RWPE2 (cell line): ENCODE data around the gene ADAM8.

Source experiments
- ATAC-seq: fragments of 200-7000 bp; cut with Tn5 transposase; 3 replicates; pipeline ENCODE4 v1.9.1; 2021; ENCODE audit warnings: low read depth
- DNase-seq: peaks from one replicate; pipeline ENCODE4 v3.0.0-alpha.2; 2020; ENCODE audit warnings: low spot score
- H3K27ac ChIP-seq: fragments of 450-650 bp; 2 replicates; pipeline ENCODE4 v1.5.1; 2017; ENCODE audit warnings: mild to moderate bottlenecking; ENCODE audit not compliant: poor library complexity, severe bottlenecking
- H3K27me3 ChIP-seq: fragments of 250-450 bp; sonication (Bioruptor Pico); 2 replicates; pipeline ENCODE4 v1.5.1; 2021; ENCODE audit warnings: mild to moderate bottlenecking, moderate library complexity; ENCODE audit not compliant: insufficient read depth, poor library complexity, severe bottlenecking
- H3K36me3 ChIP-seq: fragments of 250-450 bp; sonication (Bioruptor Pico); 2 replicates; pipeline ENCODE4 v1.5.1; 2020; ENCODE audit warnings: low read depth, mild to moderate bottlenecking, moderate library complexity
- H3K4me1 ChIP-seq: fragments of 250-450 bp; sonication (Bioruptor Pico); 2 replicates; pipeline ENCODE4 v1.5.1; 2021; ENCODE audit warnings: mild to moderate bottlenecking, moderate library complexity; ENCODE audit not compliant: insufficient read depth, poor library complexity, severe bottlenecking
- H3K4me3 ChIP-seq: fragments of 250-450 bp; sonication (Bioruptor Pico); 2 replicates; pipeline ENCODE4 v1.5.1; 2021; ENCODE audit warnings: mild to moderate bottlenecking, moderate library complexity; ENCODE audit not compliant: severe bottlenecking
- H3K9me3 ChIP-seq: fragments of 250-450 bp; sonication (Bioruptor Pico); 2 replicates; pipeline ENCODE4 v1.5.1; 2021; ENCODE audit warnings: mild to moderate bottlenecking, moderate library complexity; ENCODE audit not compliant: severe bottlenecking
- TF ChIP-seq, protein P1 (sequence below): fragments of 450-650 bp; IDR thresholded peaks from one replicate; pipeline ENCODE4 v1.5.1; 2017; ENCODE audit warnings: mild to moderate bottlenecking, moderate library complexity; ENCODE audit not compliant: poor library complexity, severe bottlenecking

Gene ADAM8

DNA sequence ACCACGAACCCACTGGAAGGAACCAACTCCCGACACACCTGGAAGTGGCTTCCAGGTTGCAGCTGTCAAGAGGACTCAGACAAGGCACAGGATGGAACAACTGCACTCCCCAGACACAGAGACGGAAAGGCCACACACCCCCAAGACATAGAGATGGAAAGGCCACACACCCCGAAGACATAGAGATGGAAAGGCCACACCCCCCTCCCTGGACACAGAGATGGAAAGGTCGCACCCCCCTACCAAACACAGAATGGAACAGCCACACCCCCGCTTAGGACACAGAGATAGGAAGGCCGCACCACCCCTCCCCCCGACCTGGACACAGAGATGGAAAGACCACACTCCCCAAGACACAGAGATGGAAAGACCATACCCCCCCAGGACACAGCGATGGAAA is 39.6 kb upstream of the ADAM8 start:
- Histone ChIP-seq H3K9me3 (no peaks in the 10 kb centered on the region), H3K27me3 (no peaks in the 10 kb centered on the region), H3K27ac (no peak overlapping the region), H3K36me3 (peaks cover 4% of the 10 kb centered on the region; the same call in 1 of the 2 replicates), H3K4me1 (no peaks in the 10 kb centered on the region), H3K4me3 (no peak overlapping the region)
- TF ChIP-seq, protein P1, sequence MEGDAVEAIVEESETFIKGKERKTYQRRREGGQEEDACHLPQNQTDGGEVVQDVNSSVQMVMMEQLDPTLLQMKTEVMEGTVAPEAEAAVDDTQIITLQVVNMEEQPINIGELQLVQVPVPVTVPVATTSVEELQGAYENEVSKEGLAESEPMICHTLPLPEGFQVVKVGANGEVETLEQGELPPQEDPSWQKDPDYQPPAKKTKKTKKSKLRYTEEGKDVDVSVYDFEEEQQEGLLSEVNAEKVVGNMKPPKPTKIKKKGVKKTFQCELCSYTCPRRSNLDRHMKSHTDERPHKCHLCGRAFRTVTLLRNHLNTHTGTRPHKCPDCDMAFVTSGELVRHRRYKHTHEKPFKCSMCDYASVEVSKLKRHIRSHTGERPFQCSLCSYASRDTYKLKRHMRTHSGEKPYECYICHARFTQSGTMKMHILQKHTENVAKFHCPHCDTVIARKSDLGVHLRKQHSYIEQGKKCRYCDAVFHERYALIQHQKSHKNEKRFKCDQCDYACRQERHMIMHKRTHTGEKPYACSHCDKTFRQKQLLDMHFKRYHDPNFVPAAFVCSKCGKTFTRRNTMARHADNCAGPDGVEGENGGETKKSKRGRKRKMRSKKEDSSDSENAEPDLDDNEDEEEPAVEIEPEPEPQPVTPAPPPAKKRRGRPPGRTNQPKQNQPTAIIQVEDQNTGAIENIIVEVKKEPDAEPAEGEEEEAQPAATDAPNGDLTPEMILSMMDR, result no peak
- ATAC-seq (no peak), DNase-seq (no peak)

DNA sequence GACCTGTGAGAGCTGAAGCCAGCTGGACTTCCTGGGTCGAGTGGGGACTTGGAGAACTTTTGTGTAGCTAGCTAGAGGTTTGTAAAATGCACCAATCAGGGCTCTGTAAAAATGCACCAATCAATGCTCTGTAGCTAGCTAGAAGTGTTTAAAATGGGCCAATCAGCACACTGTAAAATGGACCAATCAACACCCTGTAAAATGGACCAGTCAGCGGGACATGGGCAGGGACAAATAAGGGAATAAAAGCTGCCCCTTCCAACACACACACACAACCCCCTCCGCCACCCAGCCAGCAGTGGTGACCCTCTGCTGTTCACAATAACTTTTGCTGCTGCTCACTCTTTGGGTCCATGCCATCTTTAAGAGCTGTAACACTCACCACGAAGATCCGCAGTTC is 39.2 kb upstream of the ADAM8 start:
- ATAC-seq (peak; percentile 38; the same call in 2 of the 3 replicates), DNase-seq (no peak)
- no peak overlapping the region for H3K4me3 ChIP-seq
- no peaks in the 10 kb centered on the region for H3K4me1 ChIP-seq
- H3K27me3 ChIP-seq, result no peaks in the 10 kb centered on the region
- TF ChIP-seq, protein P1, result no peak
- no peak overlapping the region for H3K27ac ChIP-seq
- no peaks in the 10 kb centered on the region for H3K9me3 ChIP-seq
- H3K36me3 ChIP-seq, result peaks cover 8% of the 10 kb centered on the region; the same call in 1 of the 2 replicates

DNA sequence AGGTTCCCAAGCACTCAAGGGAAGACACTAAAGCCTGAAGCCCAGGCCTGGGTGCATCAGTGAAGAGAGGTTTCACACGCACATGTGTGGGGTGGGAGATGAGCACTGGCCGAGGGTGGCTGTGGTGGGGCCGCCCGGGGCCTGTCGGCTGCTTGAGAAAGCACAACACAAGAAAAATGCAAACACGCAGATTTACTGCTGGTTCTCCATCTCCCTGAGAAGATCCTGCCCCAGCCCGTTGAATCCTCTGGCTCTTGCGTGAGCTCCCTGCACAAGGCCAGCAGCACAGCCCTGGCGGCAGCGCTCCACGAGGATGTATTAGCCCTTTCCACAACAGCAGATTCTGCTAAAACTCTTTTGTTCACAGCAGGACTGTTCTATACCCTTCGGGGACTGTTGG is 38.2 kb upstream of the ADAM8 start:
- Histone ChIP-seq H3K27ac (no peak overlapping the region), H3K36me3 (peaks cover 10% of the 10 kb centered on the region; the same call in 1 of the 2 replicates), H3K9me3 (no peaks in the 10 kb centered on the region), H3K4me1 (no peaks in the 10 kb centered on the region), H3K27me3 (no peaks in the 10 kb centered on the region), H3K4me3 (no peak overlapping the region)
- TF ChIP-seq, protein P1, result no peak
- no peak for ATAC-seq
- no peak for DNase-seq

DNA sequence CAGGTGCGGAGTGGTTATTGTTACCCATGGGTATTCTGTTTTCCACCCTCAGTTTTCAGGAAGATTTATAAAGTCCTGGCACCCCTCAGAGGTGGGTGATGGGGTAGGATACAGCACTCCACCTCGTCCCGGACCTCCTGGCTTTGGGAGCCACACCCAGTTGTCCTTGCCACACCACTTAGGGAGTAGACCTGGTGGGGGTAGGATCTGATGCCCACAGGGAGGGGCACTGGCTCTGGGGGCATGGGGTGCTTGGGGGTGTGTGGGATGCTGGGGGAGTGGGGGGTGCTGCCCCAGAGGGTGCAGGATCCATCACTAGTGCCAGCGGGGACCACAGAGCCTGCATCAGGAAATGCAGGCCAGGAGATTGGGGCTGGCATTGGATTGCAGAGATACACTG is 36.5 kb upstream of the ADAM8 start:
- no peaks in the 10 kb centered on the region for H3K9me3 ChIP-seq

DNA sequence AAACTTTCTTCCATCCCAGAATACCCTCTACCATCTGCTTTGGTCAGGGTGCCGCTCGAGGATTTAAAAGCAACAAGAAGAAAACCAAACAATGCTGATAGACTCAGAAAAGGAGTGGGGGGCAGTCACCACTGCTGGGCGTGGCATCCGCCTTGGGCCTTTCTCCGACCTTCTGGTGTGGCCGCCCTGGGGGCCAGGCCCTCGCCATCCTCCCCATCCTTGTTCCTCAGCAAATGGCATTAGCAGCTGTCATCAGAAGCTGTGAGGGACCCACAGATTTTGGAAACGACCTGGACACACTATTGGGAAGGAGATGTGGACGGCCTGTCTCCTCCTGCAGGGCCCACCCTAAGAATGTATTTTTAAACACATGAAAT is 36.1 kb upstream of the ADAM8 start:
- ATAC-seq (no peak), DNase-seq (peak; percentile 18)
- Histone ChIP-seq H3K9me3 (no peaks in the 10 kb centered on the region), H3K4me1 (no peaks in the 10 kb centered on the region), H3K4me3 (no peak overlapping the region), H3K36me3 (peaks cover 10% of the 10 kb centered on the region; the same call in 1 of the 2 replicates), H3K27ac (no peak overlapping the region), H3K27me3 (no peaks in the 10 kb centered on the region)
- TF ChIP-seq, protein P1, result no peak

More for the DNA sequence above, 36.5 kb upstream of the ADAM8 start:
- Histone ChIP-seq H3K27me3 (no peaks in the 10 kb centered on the region), H3K4me1 (no peaks in the 10 kb centered on the region), H3K27ac (no peak overlapping the region), H3K36me3 (peaks cover 10% of the 10 kb centered on the region; the same call in 1 of the 2 replicates), H3K4me3 (no peak overlapping the region)
- TF ChIP-seq, protein P1, result no peak
- DNase-seq (peak; percentile 14), ATAC-seq (no peak)
